ENCODE results near the gene ZSWIM4. TPM values are rescaled to one million over a fixed set of nuclear protein-coding genes. Genes with fewer than 3 reads are reported as not detected.

Gene ZSWIM4
- 3.4 and 9.3 TPM in 2 replicates for total RNA-seq

DNA sequence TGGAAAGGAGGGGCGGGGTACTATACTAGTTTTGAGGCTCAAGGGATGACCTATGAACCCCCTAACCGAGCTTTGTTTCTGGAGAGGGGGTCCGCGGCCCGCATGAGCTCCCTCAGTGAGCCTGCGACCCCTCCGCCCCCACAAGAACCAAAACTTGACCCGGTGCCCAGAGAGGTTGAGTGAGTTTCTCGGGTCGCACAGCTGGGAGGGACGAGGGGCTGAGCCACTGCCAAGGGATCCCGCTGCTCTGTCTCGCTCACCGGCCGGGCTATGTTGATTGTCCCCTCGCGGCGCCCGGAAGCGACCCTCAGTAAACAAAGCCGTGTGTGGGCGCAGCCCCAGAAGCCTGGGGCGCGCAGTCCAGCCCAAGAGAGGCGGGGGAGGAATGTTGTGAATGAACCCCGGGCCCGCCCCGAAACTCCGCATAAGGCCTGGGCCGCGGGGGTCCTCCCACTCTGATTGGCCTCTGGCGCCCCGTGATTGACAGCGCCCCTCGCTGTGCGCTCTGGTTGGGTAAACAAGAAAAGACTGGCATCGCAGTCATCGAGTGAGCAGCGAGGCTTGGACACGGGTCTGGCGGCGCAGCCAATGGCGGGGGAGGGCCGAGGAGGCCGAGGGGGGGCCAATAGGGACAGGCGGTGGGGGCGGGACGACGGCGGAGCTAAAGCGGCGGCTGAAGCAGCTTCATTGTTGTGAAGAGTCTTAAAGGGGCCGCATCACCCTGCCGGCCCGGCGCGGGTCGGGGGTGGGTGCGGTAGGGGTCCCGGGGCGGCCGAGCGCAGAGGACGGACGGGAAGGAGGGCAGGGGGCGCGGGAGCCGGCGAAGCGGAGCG lies at the start of gene ZSWIM4:
TSS of gene ZSWIM4 (plus strand) at position 687 of the 833 bp plus-strand sequence. CDS start 206 bp downstream, outside the sequence.

DNA sequence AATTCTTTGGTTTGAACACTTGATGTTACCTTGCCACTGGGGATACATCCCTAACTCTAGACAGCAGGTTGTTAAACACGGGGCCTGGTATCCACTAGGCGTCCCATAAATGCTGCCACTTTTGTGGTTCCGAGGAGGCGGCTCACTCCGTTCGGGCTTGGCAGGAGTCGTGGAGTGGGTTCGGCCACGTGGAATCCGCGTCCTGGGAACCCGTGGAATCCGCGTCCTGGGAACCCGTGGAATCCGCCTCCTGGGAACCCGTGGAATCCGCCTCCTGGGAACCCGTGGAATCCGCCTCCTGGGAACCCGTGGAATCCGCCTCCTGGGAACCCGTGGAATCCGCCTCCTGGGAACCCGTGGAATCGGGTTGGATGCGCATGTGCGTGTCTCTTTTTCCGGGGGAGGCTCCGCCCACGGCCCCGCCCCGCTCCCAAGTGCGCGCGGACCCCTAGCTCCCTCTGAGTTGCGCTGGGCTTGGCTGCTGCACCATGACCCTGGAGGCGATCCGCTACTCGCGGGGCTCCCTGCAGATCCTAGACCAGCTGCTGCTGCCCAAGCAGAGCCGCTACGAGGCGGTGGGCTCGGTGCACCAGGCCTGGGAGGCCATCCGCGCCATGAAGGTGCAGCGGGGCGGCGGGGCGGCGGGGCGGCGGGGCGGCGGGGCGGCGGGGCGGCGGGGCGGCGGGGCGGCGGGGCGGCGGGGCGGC lies 31.0 kb upstream of the ZSWIM4 start, which contains the start of gene MRI1:
TSS of gene MRI1 (plus strand) at position 422 of the 707 bp plus-strand sequence. CDS start at position 489, 67 bp downstream.

DNA sequence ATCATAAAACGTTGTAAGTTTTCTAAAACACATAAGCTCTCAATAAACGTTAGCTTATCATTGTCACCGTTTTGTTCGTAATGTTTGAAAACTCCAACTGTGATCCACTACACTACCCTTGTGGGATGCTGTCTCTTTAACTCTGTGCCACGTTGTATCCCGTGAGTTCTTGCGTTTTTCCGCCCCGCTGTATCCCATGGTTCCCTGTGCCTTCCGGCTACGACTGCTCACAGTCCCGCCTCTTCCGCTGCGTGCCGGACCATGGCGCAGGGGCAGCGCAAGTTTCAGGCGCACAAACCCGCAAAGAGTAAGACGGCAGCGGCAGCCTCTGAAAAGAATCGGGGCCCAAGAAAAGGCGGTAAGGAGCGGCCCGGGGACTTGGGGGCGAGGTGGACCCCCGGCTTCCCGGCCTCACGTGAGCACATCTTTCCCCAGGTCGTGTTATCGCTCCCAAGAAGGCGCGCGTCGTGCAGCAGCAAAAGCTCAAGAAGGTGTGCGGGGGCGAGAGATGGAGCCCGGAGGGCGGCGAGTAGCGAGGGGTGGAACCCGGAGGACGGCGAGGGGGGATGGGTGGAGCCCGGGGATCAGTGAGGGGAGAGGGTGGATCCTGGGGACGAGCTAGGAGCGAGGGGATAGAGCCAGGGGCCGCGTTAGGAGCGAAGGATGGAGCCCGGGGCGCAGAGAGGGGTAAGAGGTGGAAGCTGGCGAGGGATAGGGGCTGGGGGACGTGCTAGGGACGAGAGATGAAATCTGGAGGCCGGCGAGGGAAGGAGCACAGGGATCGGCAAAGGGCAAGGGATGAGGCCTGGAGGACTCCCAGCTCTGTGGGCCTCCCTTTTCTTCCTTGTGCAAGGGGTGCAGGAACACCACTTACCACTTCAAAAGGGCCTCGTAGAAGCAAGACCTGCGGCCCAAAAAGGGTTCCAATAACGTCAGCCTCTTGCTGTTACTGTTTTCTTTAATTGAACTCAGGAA lies 20.7 kb upstream of the ZSWIM4 start, which contains the start of gene C19orf53:
TSS of gene C19orf53 (plus strand) at position 240 of the 975 bp plus-strand sequence. CDS start at position 262, 22 bp downstream.

GRCh38 chr19:13876834-13877233 lies 81.6 kb downstream of the ZSWIM4 start, which contains the start of gene NANOS3:
TSS of gene NANOS3 (plus strand) at chr19:13877134. CDS start at chr19:13877249, 115 bp downstream.

Other genes with a start within 250 kb of the ZSWIM4 start
- gene MRI1, start 30.9 kb upstream of the ZSWIM4 start, total RNA-seq = 20.5 and 22.6 TPM in 2 replicates
- gene C19orf53, start 21.0 kb upstream of the ZSWIM4 start, total RNA-seq = 87.8 and 107 TPM in 2 replicates
- gene NANOS3, start 81.7 kb downstream of the ZSWIM4 start, total RNA-seq = not detected in 2 replicates
- gene BRME1, start 110.7 kb downstream of the ZSWIM4 start, total RNA-seq = 0.14 and 0.55 TPM in 2 replicates
- gene CC2D1A, start 110.8 kb downstream of the ZSWIM4 start, total RNA-seq = 5.0 TPM in 2 replicates
- 2.1 and 3.1 TPM in 2 replicates for gene PODNL1, start 143.0 kb downstream of the ZSWIM4 start, total RNA-seq
- 4.4 and 5.5 TPM in 2 replicates for gene DCAF15, start 157.1 kb downstream of the ZSWIM4 start, total RNA-seq
- 1.00 and 2.3 TPM in 2 replicates for gene RFX1, start 210.9 kb downstream of the ZSWIM4 start, total RNA-seq
- gene RLN3, start 232.7 kb downstream of the ZSWIM4 start, total RNA-seq = not detected in 2 replicates
- gene IL27RA, start 236.3 kb downstream of the ZSWIM4 start, total RNA-seq = 1.7 and 1.8 TPM in 2 replicates